HCT116 (cell line): ENCODE measurements around the gene GTF2F1. TPM values are rescaled to one million over a fixed set of nuclear protein-coding genes. Genes with fewer than 3 reads are reported as not detected.

Source experiments
- ATAC-seq: fragments of 200-7000 bp; cut with Tn5 transposase; 2 replicates; pipeline ENCODE4 v1.9.1; 2020; ENCODE audit warnings: mild to moderate bottlenecking, moderate library complexity
- BruUV-seq: library from RNA; stranded (reverse); fragments of 400-500 nt; replicated peaks from 2 replicates; lab custom pipeline; 2021; lab: Mats Ljungman, UMichigan
- CTCF ChIA-PET: fragments of 300-600 bp; sonication (Branson Sonifier 250); formaldehyde crosslinking; loops from one replicate; lab custom pipeline; 2021; ENCODE audit warnings: antibody characterized with exemption; lab: Charles Lee
- POLR2A ChIA-PET: fragments of 300-600, 350-600 bp; sonication (Branson Sonifier 250); formaldehyde crosslinking; loops from one replicate; lab custom pipeline; 2021; ENCODE audit warnings: antibody characterized with exemption; lab: Charles Lee
- RAD21 ChIA-PET, 2 experiments: fragments of 300-600 bp; sonication (Branson Sonifier 250); formaldehyde crosslinking; loops; one replicate each; lab custom pipeline; 2023; ENCODE audit warnings: low total read pairs in 2 of 2; ENCODE audit not compliant: uncharacterized antibody in 2 of 2, unreplicated experiment in 2 of 2, low non-redundant PET in 1 of 2; lab: Charles Lee
- DNase-seq: peaks from one replicate; pipeline ENCODE4 v3.0.0-alpha.2; 2010; ENCODE audit warnings: low read depth, low spot score
- H2AFZ ChIP-seq: fragments of 200-600 bp; shearing (Covaris generic), sonication (generic); 2 replicates; pipeline ENCODE4 v1.6.1; 2017; ENCODE audit warnings: low read depth, mixed run types, mixed read lengths, antibody characterized with exemption, low read length; ENCODE audit not compliant: poor library complexity, severe bottlenecking
- H3K27ac ChIP-seq: 2 replicates; pipeline ENCODE4 v1.5.1; 2012; ENCODE audit warnings: low read depth, low read length
- H3K27me3 ChIP-seq: fragments of 200-600 bp; sonication (generic); 2 replicates; pipeline ENCODE4 v1.6.1; 2016; ENCODE audit warnings: mixed run types, low read length, mixed read lengths; ENCODE audit not compliant: insufficient read depth
- H3K36me3 ChIP-seq, 2 experiments: fragments of 200-500 bp in 1 of 2; fragments of 200-600 bp in 1 of 2; sonication (Bioruptor generic) in 1 of 2; sonication (generic) in 1 of 2; 2 replicates each; pipeline versions ENCODE4 v1.5.1 to v1.6.1; 2014 to 2016; ENCODE audit warnings: low read length in 2 of 2, inconsistent platforms in 1 of 2, mixed read lengths in 1 of 2, mixed run types in 1 of 2; ENCODE audit not compliant: insufficient read depth in 2 of 2, control insufficient read depth in 1 of 2
- H3K4me1 ChIP-seq, 2 experiments: fragments of 200-600 bp in 1 of 2; sonication (generic) in 1 of 2; 2 replicates each; pipeline versions ENCODE4 v1.5.1 to v1.6.1; 2012 to 2017; ENCODE audit warnings: low read length in 2 of 2, inconsistent platforms in 1 of 2, mild to moderate bottlenecking in 1 of 2, mixed read lengths in 1 of 2, mixed run types in 1 of 2, moderate library complexity in 1 of 2; ENCODE audit not compliant: insufficient read depth in 2 of 2, control insufficient read depth in 1 of 2
- H3K4me2 ChIP-seq: fragments of 200-600 bp; sonication (generic); 2 replicates; pipeline ENCODE4 v1.6.1; 2017; ENCODE audit warnings: mixed run types, low read length, mixed read lengths
- H3K4me3 ChIP-seq, 2 experiments: fragments of 200-600 bp in 1 of 2; sonication (generic) in 1 of 2; replicated peaks in 1 of 2; 2 replicates each; pipeline ENCODE4 v1.5.1; 2011 to 2016; ENCODE audit warnings: low read length in 2 of 2, control low read depth in 1 of 2, low read depth in 1 of 2, mild to moderate bottlenecking in 1 of 2, mixed read lengths in 1 of 2, mixed run types in 1 of 2
- H3K79me2 ChIP-seq: fragments of 200-600 bp; sonication (generic); 2 replicates; pipeline ENCODE4 v1.6.1; 2017; ENCODE audit warnings: mild to moderate bottlenecking, mixed run types, low read length, moderate library complexity, mixed read lengths; ENCODE audit not compliant: insufficient read depth
- H3K9ac ChIP-seq: fragments of 200-600 bp; sonication (generic); 2 replicates; pipeline ENCODE4 v1.6.1; 2016; ENCODE audit warnings: low read length, mixed read lengths
- H3K9me2 ChIP-seq: fragments of 200-600 bp; sonication (generic), shearing (Covaris generic); 2 replicates; pipeline ENCODE4 v1.6.1; 2017; ENCODE audit warnings: mixed run types, mild to moderate bottlenecking, moderate library complexity; ENCODE audit not compliant: insufficient read depth
- H3K9me3 ChIP-seq, 2 experiments: fragments of 200-500 bp in 1 of 2; fragments of 200-600 bp in 1 of 2; sonication (Bioruptor generic) in 1 of 2; sonication (generic) in 1 of 2; 2 replicates each; pipeline ENCODE4 v1.6.1; 2014 to 2017; ENCODE audit warnings: low read length in 2 of 2, mixed read lengths in 2 of 2, inconsistent platforms in 1 of 2, low read depth in 1 of 2, mild to moderate bottlenecking in 1 of 2, mixed run types in 1 of 2, moderate library complexity in 1 of 2; ENCODE audit not compliant: control insufficient read depth in 1 of 2, insufficient read depth in 1 of 2
- H4K20me1 ChIP-seq: fragments of 200-600 bp; sonication (generic), shearing (Covaris generic); 2 replicates; pipeline ENCODE4 v1.6.1; 2017; ENCODE audit warnings: mixed run types, mild to moderate bottlenecking, moderate library complexity; ENCODE audit not compliant: insufficient read depth
- ATF3 ChIP-seq: IDR thresholded peaks from 2 replicates; pipeline ENCODE4 v1.6.1; 2012
- CBX3 ChIP-seq: IDR thresholded peaks from 2 replicates; pipeline ENCODE4 v1.6.1; 2012; ENCODE audit warnings: low read depth
- ELF1 ChIP-seq: IDR thresholded peaks from 2 replicates; pipeline ENCODE4 v1.6.1; 2012; ENCODE audit warnings: low read depth, borderline replicate concordance
- EZH2 ChIP-seq: fragments of 200-600 bp; sonication (generic); IDR thresholded peaks from 2 replicates; pipeline ENCODE4 v1.6.1; 2017; ENCODE audit warnings: antibody characterized with exemption, mixed run types
- EZH2phosphoT487 ChIP-seq: fragments of 200-600 bp; IDR thresholded peaks from 2 replicates; pipeline ENCODE4 v1.6.1; 2018; ENCODE audit warnings: antibody characterized with exemption, borderline replicate concordance
- FOSL1 ChIP-seq: IDR thresholded peaks from 2 replicates; pipeline ENCODE4 v1.6.1; 2012; ENCODE audit warnings: low read depth
- MAX ChIP-seq: IDR thresholded peaks from 2 replicates; pipeline ENCODE4 v1.6.1; 2012
- POLR2A ChIP-seq: IDR thresholded peaks from 2 replicates; pipeline ENCODE4 v1.7.0; 2011; ENCODE audit warnings: borderline replicate concordance; ENCODE audit not compliant: insufficient read depth, insufficient read length; ENCODE audit errors: extremely low read depth
- POLR2AphosphoS5 ChIP-seq: IDR thresholded peaks from 2 replicates; pipeline ENCODE4 v1.6.1; 2011; ENCODE audit warnings: mild to moderate bottlenecking, low read depth, low read length, moderate library complexity
- RAD21 ChIP-seq: IDR thresholded peaks from 2 replicates; pipeline ENCODE4 v1.6.1; 2012; ENCODE audit warnings: low read depth, mild to moderate bottlenecking
- REST ChIP-seq: IDR thresholded peaks from 2 replicates; pipeline ENCODE4 v1.6.1; 2012; ENCODE audit warnings: low read depth
- SIN3A ChIP-seq: IDR thresholded peaks from 2 replicates; pipeline ENCODE4 v1.6.1; 2012; ENCODE audit warnings: low read depth
- SRF ChIP-seq: IDR thresholded peaks from 2 replicates; pipeline ENCODE4 v1.6.1; 2012; ENCODE audit warnings: low read depth
- TCF7L2 ChIP-seq: IDR thresholded peaks from 2 replicates; pipeline ENCODE4 v1.7.0; 2011; ENCODE audit warnings: borderline replicate concordance, inconsistent platforms; ENCODE audit not compliant: insufficient read depth, insufficient read length; ENCODE audit errors: extremely low read depth
- ZBTB33 ChIP-seq: IDR thresholded peaks from 2 replicates; pipeline ENCODE4 v1.6.1; 2011; ENCODE audit warnings: mild to moderate bottlenecking, low read length, moderate library complexity; ENCODE audit not compliant: insufficient replicate concordance; ENCODE audit errors: extremely low read depth
- ZFX ChIP-seq: fragments of 450-650 bp; IDR thresholded peaks from 2 replicates; pipeline ENCODE4 v1.6.1; 2017
- intact Hi-C: fragments of 100-400 bp; cut with micrococcal nuclease; formaldehyde crosslinking; loops from 2 replicates; pipeline ENCODE4 v1.10.0; 2022
- total RNA-seq: library from RNA; stranded (reverse); gene quantifications from one replicate; pipeline ENCODE4 v1.2.1, GENCODE V29; 2021; ENCODE audit not compliant: unreplicated experiment

GTF2F1 gene
- total RNA-seq, 1 experiment from 2014 or later, result 82.0 TPM

GRCh38 chr19:6415591-6416190, 22.7 kb upstream of the GTF2F1 start:
- H3K4me2 ChIP-seq, result no peak overlapping the region
- no peaks in the 10 kb centered on the region for H3K27me3 ChIP-seq
- ATAC-seq (no peak), DNase-seq (no peak)
- BruUV-seq, result no TSS peak
- H4K20me1 ChIP-seq, result peaks cover 6% of the 10 kb centered on the region; the same call in 1 of the 2 replicates
- ChIA-PET POLR2A (no interaction called here), CTCF (no interaction called here), RAD21 (no interaction called here)
- H3K4me1 ChIP-seq, result no peaks in the 10 kb centered on the region
- H3K9ac ChIP-seq, result no peak overlapping the region
- H3K27ac ChIP-seq, result no peak overlapping the region
- no peak overlapping the region for H3K4me3 ChIP-seq
- intact Hi-C loops, result no loop called here
- peaks cover 43% of the 10 kb centered on the region for H3K79me2 ChIP-seq
- H3K9me2 ChIP-seq, result no peaks in the 10 kb centered on the region
- H2AFZ ChIP-seq, result no peak overlapping the region
- TF ChIP-seq CBX3 (no peak), ZBTB33 (no peak), EZH2phosphoT487 (no peak), TCF7L2 (no peak), ELF1 (no peak), SRF (no peak), ATF3 (no peak), POLR2AphosphoS5 (no peak), FOSL1 (no peak), RAD21 (no peak), MAX (no peak), EZH2 (no peak), POLR2A (no peak), REST (no peak), SIN3A (no peak), ZFX (no peak)
- peaks cover 56 to 60% of the 10 kb centered on the region in 2 experiments for H3K36me3 ChIP-seq
- H3K9me3 ChIP-seq, result no peaks in the 10 kb centered on the region
